COLO668 (cell line): Measurements from ENCODE around the gene XG.

Experiments used
- DNase-seq: peaks from one replicate; lab custom pipeline; 2025; ENCODE audit not compliant: unreplicated experiment; lab: John Stamatoyannopoulos, UW

Gene XG

GRCh38 chrX:2862404-2862803, 110.6 kb downstream of the XG start:
- no peak for DNase-seq

GRCh38 chrX:2863646-2864045, 111.8 kb downstream of the XG start:
- DNase-seq: no peak
